Neutrophil (primary cell): Measurements from ENCODE around the gene OVCH2.
"Not testable (repeated sequence)": the region's sequence is repeated elsewhere in the genome, so short reads cannot be mapped to it uniquely, and the experiment has no call there.

ENCODE experiments used
- H3K27ac ChIP-seq: fragments of 200-600 bp; sonication (generic); 2 replicates; pipeline ENCODE4 v1.5.1; 2016; ENCODE audit warnings: mild to moderate bottlenecking, moderate library complexity
- H3K27me3 ChIP-seq: fragments of 200-600 bp; sonication (generic); 2 replicates; pipeline ENCODE4 v1.6.0; 2016; ENCODE audit warnings: mild to moderate bottlenecking
- H3K36me3 ChIP-seq: fragments of 200-600 bp; sonication (generic); 2 replicates; pipeline ENCODE4 v1.5.1; 2017
- H3K4me1 ChIP-seq, 2 experiments: fragments of 200-600 bp in 1 of 2; sonication (generic) in 1 of 2; 1 replicate in 1 of 2; 2 replicates in 1 of 2; pipeline versions ENCODE4 v1.5.1 to v1.6.1; 2013 to 2016; ENCODE audit warnings: low read depth in 1 of 2, low read length in 1 of 2, mild to moderate bottlenecking in 1 of 2, moderate library complexity in 1 of 2; ENCODE audit not compliant: control insufficient read depth in 1 of 2, insufficient read depth in 1 of 2
- H3K4me3 ChIP-seq, 2 experiments: fragments of 200-600 bp in 1 of 2; sonication (generic) in 1 of 2; 1 replicate in 1 of 2; 2 replicates in 1 of 2; pipeline ENCODE4 v1.5.1; 2013 to 2016; ENCODE audit warnings: low read depth in 1 of 2, low read length in 1 of 2, mild to moderate bottlenecking in 1 of 2, moderate library complexity in 1 of 2
- H3K9me3 ChIP-seq: fragments of 200-600 bp; sonication (generic); 2 replicates; pipeline ENCODE4 v1.5.1; 2016
- TF ChIP-seq, protein P1 (sequence below): fragments of 200-600 bp; sonication (generic); IDR thresholded peaks from 2 replicates; pipeline ENCODE4 v1.5.1; 2016; ENCODE audit warnings: antibody characterized with exemption

OVCH2 gene

DNA sequence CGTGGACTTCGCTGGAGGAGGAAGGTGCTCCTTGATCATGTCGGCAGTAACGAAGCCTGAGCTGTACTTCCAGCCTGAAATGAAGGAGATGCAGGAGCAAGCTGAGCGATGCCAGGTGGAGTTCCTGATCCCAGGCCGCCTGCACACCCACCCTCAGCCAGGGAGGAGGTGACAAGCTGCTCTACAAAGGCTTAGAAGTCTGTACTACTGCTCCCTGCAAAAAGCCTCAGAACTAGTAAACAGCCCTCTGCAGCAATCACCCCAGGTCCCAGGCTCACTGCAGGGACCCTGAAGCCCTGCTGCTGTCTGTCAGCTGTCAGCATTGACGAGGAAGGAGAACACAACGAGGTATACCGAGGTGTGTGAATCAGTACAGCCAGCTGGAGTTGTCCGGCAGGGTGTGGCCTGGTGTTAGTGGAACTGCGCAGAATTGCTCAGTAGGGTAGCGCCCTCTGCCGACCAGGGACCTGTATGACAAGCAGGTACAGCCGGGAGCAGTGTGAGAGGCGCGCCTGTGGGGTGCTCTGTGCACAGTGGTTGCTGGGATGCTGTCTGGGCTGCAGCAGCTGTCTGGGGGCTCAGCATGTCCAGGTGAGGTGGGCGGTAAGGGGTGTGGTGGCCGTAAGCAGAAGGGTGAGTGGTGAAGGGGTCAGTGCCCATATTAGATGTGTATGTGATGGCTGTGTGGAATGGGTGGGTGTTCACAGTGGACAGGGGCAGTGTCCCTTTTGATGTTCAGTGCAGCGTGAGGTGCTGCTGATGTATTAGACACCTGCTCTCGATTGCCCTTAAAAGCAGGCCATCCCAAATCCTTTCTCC, 40.6 kb downstream of the OVCH2 start:
- no peaks in the 10 kb centered on the region for H3K36me3 ChIP-seq

DNA sequence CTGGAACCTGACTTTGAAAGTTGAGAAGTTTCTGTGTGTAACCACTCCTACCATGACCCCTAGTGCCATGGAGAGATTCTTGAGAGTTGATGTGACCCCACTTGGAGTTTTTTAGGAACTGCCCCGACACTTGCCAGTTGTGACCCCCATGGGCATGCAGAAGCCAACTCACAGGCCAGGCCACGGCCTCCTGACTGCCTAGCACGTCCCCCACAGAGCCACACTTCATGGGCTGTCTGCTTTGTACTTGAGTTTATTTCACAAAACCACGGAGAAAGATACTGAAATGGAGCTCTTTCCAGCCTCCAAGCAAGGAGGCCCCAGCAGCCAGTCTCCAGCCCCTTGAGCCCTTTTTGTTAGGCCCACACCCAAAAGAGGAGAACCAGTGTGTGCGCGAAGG, 41.4 kb downstream of the OVCH2 start:
- Histone ChIP-seq H3K4me3 (no peak overlapping the region), H3K27ac (no peak overlapping the region)
- TF ChIP-seq, protein P1, sequence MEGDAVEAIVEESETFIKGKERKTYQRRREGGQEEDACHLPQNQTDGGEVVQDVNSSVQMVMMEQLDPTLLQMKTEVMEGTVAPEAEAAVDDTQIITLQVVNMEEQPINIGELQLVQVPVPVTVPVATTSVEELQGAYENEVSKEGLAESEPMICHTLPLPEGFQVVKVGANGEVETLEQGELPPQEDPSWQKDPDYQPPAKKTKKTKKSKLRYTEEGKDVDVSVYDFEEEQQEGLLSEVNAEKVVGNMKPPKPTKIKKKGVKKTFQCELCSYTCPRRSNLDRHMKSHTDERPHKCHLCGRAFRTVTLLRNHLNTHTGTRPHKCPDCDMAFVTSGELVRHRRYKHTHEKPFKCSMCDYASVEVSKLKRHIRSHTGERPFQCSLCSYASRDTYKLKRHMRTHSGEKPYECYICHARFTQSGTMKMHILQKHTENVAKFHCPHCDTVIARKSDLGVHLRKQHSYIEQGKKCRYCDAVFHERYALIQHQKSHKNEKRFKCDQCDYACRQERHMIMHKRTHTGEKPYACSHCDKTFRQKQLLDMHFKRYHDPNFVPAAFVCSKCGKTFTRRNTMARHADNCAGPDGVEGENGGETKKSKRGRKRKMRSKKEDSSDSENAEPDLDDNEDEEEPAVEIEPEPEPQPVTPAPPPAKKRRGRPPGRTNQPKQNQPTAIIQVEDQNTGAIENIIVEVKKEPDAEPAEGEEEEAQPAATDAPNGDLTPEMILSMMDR = no peak

More for the DNA sequence above, 40.6 kb downstream of the OVCH2 start:
- TF ChIP-seq, protein P1 = peak; percentile 77
- Histone ChIP-seq H3K4me1 (peaks cover 0 to 14% of the 10 kb centered on the region in 2 experiments), H3K9me3 (no peaks in the 10 kb centered on the region), H3K27ac (no peak overlapping the region), H3K27me3 (peaks cover 7% of the 10 kb centered on the region), H3K4me3 (no peak overlapping the region)

DNA sequence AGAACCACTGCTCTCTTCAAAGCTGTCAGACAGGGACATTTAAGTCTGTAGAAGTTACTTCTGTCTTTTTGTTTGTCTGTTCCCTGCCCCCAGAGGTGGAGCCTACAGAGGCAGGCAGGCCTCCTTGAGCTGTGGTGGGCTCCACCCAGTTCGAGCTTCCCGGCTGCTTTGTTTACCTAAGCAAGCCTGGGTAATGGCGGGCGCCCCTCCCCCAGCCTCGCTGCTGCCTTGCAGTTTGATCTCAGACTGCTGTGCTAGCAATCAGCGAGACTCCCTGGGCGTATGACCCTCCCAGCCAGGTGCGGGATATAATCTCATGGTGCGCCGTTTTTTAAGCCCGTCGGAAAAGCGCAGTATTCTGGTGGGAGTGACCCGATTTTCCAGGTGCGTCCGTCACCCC, 42.7 kb downstream of the OVCH2 start:
- not testable (repeated sequence) for H3K36me3 ChIP-seq, H3K4me1 ChIP-seq, H3K4me3 ChIP-seq, H3K9me3 ChIP-seq, H3K27ac ChIP-seq, H3K27me3 ChIP-seq

More for the DNA sequence above, 41.4 kb downstream of the OVCH2 start:
- Histone ChIP-seq H3K27me3 (peaks cover 7% of the 10 kb centered on the region), H3K36me3 (no peaks in the 10 kb centered on the region), H3K4me1 (peaks cover 0 to 9% of the 10 kb centered on the region in 2 experiments), H3K9me3 (no peaks in the 10 kb centered on the region)

DNA sequence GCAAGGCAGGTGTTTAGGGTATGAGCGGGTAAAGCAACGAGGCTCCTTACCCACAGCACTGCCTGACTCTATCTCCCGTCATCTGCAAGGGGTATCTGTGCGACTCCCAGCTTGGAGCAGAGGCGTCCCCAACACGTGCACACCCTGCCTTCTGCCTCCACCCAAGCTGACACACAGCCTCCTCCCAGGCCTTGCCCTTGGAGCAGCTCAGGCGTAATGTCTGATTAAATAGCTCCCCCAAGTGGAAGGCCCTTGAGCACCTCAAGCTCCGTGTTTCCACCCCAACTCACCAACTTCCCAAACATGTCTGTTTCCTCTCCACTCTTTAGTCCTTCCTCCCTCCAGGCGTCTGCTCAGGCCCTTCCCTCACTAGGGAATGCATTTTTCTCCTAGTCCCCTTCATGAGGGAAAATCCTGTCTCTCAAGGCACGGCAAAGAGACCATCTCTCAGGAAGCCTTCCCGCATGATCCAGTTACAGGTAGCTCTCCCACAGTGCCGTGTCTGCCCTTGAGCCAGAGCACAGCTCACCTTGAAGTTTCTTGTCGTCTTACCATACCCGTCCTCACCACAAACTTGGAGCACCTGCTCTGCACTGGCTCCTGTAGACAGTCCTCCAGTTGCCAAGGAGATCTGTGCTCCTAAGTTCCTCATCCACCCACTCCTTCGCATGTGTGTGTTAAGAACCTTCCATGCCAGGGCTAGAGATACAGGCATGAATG, 48.8 kb downstream of the OVCH2 start:
- no peaks in the 10 kb centered on the region for H3K27me3 ChIP-seq
- TF ChIP-seq, protein P1 = no peak
- H3K4me3 ChIP-seq = no peak overlapping the region
- H3K36me3 ChIP-seq = peaks cover 45% of the 10 kb centered on the region
- H3K9me3 ChIP-seq = no peaks in the 10 kb centered on the region
- no peak overlapping the region for H3K27ac ChIP-seq
- no peaks in the 10 kb centered on the region for H3K4me1 ChIP-seq

DNA sequence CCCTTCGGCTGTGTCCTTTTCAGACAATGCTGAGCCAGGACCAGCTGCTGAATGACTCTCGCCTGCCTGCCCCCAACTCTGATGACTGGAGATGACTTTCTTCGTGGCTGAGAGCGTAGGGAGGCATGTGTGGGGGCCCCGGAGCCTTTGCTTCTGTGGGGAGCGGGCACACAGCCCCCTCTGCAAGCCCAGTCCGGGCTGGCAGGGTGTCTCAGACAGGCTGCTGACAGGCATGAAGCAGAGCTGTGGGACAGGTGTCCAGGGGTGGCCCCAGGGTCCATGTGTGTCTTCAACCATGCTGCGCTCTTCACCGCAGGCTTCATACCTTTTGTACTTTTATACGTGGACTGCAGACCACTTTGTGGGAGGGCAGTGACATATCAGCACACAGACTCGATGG, 49.6 kb downstream of the OVCH2 start:
- no peaks in the 10 kb centered on the region for H3K27me3 ChIP-seq
- H3K4me1 ChIP-seq = no peaks in the 10 kb centered on the region
- H3K4me3 ChIP-seq = no peak overlapping the region
- peaks cover 53% of the 10 kb centered on the region for H3K36me3 ChIP-seq
- H3K9me3 ChIP-seq = no peaks in the 10 kb centered on the region
- H3K27ac ChIP-seq = no peak overlapping the region
- TF ChIP-seq, protein P1 = no peak
